Stimulated activated CD4-positive, alpha-beta T cell treated with anti-CD3 and anti-CD28 coated beads, TNF-alpha, amount 100 ng/mL, for 24 hours (primary cell): ENCODE measurements around the gene C12orf50.
"Not testable (repeated sequence)": the region's sequence is repeated elsewhere in the genome, so short reads cannot be mapped to it uniquely, and the experiment has no call there.

ENCODE experiments used
- DNase-seq, 3 experiments: peaks; one replicate each; pipeline ENCODE4 v3.0.0-alpha.2; 2020; ENCODE audit warnings: low read depth in 3 of 3

C12orf50 gene

GRCh38 chr12:87988534-87988933 is 40.7 kb downstream of the C12orf50 start:
- no peak for DNase-seq

- DNase-seq: no peak
Observed at GRCh38 chr12:87985069-87985675, 44.0 kb downstream of the C12orf50 start.

- DNase-seq: no peak
Observed at GRCh38 chr12:87982208-87982607, 47.0 kb downstream of the C12orf50 start.

- DNase-seq: no peak
Observed at GRCh38 chr12:87981495-87981894, 47.7 kb downstream of the C12orf50 start.

GRCh38 chr12:87975879-87976278 is 53.3 kb downstream of the C12orf50 start:
- DNase-seq: no peak

- no peak for DNase-seq
Observed at GRCh38 chr12:87967871-87968270, 61.3 kb downstream of the C12orf50 start.

- no peak for DNase-seq
Observed at GRCh38 chr12:87960566-87960965, 68.6 kb downstream of the C12orf50 start.

GRCh38 chr12:87954028-87954427 is 75.2 kb downstream of the C12orf50 start:
- not testable (repeated sequence) for DNase-seq

GRCh38 chr12:87953256-87953860 is 75.8 kb downstream of the C12orf50 start:
- no peak for DNase-seq

GRCh38 chr12:87952850-87953249 is 76.4 kb downstream of the C12orf50 start:
- DNase-seq: no peak

GRCh38 chr12:87952223-87952622 is 77.0 kb downstream of the C12orf50 start:
- DNase-seq: no peak

- DNase-seq: no peak
Observed at GRCh38 chr12:87943762-87944161, 85.4 kb downstream of the C12orf50 start.

- DNase-seq: no peak
Observed at GRCh38 chr12:87943023-87943422, 86.2 kb downstream of the C12orf50 start.

- DNase-seq: no peak
Observed at GRCh38 chr12:87939182-87939581, 90.0 kb downstream of the C12orf50 start.

GRCh38 chr12:87935216-87935615 is 94.0 kb downstream of the C12orf50 start:
- DNase-seq: no peak

GRCh38 chr12:87933991-87934390 is 95.2 kb downstream of the C12orf50 start:
- no peak for DNase-seq

- no peak for DNase-seq
Observed at GRCh38 chr12:87931812-87932211, 97.4 kb downstream of the C12orf50 start.

- DNase-seq: no peak
Observed at GRCh38 chr12:87930627-87931026, 98.6 kb downstream of the C12orf50 start.
